PC-9 (cell line): ENCODE results near the gene ATF2.

ENCODE experiments used
- CTCF ChIP-seq: fragments of 200-600 bp; sonication (generic); conservative IDR thresholded peaks from 2 replicates; pipeline ENCODE4 v1.6.1; 2017; ENCODE audit warnings: mixed run types, antibody characterized with exemption, mild to moderate bottlenecking, moderate library complexity
- EZH2 ChIP-seq: fragments of 200-600 bp; sonication (generic); IDR thresholded peaks from 2 replicates; pipeline ENCODE4 v1.8.0; 2017; ENCODE audit warnings: antibody characterized with exemption, low read depth

GRCh38 chr2:175123254-175123653, 44.7 kb downstream of the ATF2 start:
- TF ChIP-seq CTCF (no peak), EZH2 (no peak)
